HG03378 (cell line): ENCODE results near the gene EFCAB6.

Experiments
- ATAC-seq: cut with Tn5 transposase; IDR thresholded peaks from one replicate; pipeline ENCODE4 v1.9.1; 2021; ENCODE audit warnings: mild to moderate bottlenecking, moderate library complexity; ENCODE audit not compliant: unreplicated experiment

The EFCAB6 gene

GRCh38 chr22:43847376-43848289 lies 35.5 kb upstream of the EFCAB6 start:
- no peak for ATAC-seq

DNA sequence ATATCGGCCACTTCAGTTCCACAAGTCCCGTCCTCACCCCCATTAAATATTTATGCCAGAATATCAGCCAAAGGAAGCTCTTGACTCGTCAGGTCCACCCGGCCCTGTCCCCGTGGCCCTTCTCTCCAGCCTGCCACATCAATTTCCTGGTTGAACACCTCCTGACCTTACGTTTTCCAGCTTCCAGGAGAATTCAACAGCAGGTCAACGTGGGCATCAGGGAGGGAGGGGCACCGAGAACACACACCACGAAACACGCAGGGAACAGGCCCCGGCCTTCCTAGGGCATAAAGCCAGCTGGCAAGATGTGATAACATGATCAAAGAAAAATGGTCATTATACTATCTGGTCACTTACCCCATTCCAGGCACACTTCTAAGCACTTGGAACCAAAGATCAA lies 34.9 kb upstream of the EFCAB6 start:
- no peak for ATAC-seq

- ATAC-seq = no peak
Measured at GRCh38 chr22:43845981-43846380, 33.9 kb upstream of the EFCAB6 start.

- ATAC-seq = no peak
Measured at GRCh38 chr22:43844560-43845545, 32.7 kb upstream of the EFCAB6 start.

DNA sequence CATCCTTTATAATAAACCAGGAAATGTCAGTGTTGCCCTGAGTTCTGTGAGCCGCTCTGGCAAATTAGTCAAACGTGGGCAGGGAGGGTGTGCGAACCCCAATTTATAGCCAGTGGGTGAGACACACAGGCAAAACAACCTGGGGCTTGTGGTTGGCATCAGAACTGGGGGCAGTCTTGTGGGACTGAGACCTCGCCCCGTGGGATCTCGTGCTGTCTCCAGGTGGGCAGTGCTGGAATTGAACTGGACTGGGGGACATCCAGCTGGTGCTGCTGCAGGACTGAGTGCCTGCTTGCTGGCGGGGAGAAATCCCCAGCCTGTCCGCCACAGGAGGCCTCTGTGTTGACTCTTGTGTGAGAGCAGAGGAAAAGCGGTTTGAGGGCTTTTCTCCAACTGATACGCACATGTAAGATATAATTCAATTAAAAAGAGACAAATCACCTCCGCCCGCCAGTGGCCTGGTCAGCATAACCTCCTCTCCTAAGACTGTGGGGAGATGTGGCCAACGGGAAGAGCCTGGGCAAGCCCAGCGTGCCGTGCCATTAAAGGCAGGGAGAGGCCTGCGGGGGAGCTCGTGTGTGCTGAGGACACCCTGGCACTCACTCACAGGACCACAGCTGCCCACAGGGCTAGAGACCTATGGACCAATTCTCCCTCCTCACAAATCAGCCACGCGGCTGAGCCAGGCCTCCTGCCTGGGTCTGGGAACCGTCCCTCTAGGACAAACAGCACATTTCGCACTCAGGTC lies 31.9 kb upstream of the EFCAB6 start:
- ATAC-seq = no peak

- ATAC-seq = no peak
Measured at GRCh38 chr22:43841742-43842141, 29.6 kb upstream of the EFCAB6 start.

GRCh38 chr22:43840851-43841250 lies 28.7 kb upstream of the EFCAB6 start:
- no peak for ATAC-seq

DNA sequence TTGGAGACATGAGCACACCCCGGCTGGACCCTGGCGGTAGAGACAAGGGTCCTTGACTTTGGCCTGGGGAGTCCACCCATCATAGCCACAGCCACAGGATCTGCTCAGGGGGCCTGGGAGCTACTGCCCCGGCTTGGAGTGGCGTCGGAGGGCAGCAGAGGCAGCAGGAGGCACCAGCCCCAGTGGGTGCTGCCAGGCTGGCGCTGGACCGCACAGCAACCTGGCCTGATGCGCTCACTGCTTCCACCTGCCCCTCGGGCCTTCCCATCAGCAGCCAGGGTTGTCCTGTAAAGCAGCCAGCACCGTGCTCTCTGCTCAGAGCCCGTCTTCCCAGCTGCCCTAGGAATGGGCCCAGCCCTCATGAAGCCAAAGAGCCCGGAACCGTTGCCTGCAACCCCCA lies 28.3 kb upstream of the EFCAB6 start:
- no peak for ATAC-seq

- no peak for ATAC-seq
Measured at GRCh38 chr22:43839781-43840180, 27.7 kb upstream of the EFCAB6 start.

DNA sequence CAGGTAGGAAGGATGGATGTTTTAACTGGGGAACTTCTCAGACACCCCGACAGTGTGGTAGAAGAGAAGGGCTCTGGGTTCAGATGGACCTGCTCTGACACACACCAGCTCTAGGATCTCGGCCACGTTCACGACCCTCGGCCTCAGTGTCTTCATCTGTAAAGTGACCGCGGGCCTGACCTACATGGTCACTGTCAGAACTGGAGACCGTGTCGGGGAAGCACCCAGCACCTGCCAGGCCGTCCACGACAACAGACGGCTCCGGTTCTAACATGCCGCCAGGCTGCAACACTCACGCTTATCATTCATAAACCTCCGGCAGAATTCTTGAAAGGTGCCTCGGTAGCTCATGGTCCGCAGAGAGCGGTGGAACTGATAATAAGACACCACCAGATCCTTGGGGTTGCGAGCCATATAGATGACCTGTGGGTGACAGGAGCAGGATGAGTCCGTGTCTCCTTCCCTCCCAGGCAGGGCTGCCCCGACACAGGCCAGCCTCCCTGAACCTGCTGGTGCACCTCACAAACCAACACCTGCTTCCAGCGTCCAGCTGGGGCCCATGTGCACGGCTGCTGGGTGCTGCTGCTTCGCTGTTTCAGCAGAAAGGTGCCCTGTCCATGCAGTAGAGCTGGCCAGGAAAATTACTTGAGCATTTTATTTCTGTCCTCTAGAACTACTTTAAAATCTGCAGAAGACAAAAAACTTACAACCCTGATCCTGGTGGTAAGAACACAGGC lies 26.6 kb upstream of the EFCAB6 start:
- no peak for ATAC-seq

DNA sequence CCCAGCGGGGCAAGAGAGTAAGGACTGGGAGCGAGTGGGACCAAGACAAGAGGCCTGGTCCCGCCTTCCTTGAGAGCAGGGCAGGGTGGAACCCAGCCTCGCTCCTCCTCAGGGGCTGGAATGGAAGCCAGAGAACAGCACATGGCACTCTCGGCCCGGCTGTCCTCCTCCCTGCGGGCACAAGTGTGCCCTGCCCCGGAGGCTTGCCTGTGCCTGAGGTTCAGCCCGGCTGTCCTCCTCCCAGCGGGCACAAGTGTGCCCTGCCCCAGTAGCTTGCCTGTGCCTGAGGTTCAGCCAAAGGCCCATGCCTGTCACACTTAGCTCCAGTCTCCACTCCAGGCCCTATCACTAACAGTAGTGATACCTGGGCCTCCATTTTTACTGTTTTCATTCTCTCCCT lies 26.1 kb upstream of the EFCAB6 start:
- ATAC-seq = no peak

- no peak for ATAC-seq
Measured at GRCh38 chr22:43837666-43838065, 25.6 kb upstream of the EFCAB6 start.

- no peak for ATAC-seq
Measured at GRCh38 chr22:43835736-43836135, 23.6 kb upstream of the EFCAB6 start.

DNA sequence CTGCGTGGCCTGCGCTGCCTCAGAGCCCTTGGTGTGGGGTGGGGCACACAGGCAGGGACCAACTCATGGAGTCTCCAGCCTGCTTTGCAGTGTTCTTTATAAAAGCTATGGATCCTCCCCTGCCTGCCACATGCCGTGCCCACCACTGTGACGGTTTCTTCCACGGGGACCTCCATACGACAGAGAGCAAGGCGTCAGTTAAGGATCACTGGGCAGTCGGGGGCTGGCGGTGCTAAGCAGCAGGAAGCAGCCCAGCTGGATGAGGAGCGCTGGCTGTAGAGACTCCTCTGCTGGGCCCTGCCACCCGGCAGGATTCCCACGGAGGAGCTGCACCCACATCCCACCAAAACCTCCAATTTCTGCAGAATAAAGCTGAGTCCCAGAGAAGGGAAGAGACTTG lies 23.1 kb upstream of the EFCAB6 start:
- no peak for ATAC-seq

DNA sequence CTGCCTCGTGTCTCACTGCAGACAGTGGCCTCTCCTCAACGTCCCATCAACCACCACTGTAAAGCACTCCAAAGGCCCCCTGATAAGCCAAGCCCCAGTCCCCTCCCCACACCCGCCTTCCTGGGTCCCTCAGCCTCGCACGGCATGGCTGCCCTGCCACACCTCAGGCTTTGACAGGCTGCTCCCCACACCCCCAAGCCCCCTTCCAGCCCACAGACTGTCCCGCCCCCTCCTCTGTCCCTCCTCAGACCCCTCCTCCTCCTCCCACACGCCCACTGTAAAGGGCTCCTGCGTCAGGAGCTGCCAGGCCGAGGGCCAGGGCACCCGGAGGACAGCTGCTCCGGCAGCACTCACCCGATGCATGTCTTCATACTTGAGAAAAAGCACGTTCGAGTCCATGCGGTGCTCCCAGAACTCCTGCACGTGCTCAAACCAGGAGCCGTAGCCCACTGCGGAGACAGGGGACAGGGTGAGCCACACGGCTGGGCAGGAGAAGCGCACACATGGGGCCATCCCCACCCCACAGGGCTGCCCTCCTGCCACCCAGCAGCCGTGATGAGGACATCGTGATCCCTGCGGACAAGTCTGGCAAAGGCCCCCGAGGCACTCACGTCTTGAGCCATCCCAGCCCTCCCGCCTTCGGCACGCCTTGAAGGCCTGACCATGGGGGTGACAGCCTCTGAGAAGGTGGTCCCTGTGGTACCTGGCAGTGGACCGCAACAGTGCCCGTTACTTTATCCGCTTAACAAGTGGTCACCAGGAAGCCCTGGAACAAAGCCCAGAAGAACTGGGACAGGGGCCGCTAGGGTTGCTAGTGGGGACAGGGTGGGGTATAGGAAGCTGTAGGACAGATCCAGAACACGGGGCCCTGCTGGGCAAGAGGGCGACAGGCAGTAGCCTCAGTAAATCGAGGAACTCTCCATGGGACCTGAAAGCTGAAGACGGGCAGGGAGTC lies 21.5 kb upstream of the EFCAB6 start:
- no peak for ATAC-seq

- ATAC-seq = no peak
Measured at GRCh38 chr22:43832393-43833265, 20.5 kb upstream of the EFCAB6 start.

DNA sequence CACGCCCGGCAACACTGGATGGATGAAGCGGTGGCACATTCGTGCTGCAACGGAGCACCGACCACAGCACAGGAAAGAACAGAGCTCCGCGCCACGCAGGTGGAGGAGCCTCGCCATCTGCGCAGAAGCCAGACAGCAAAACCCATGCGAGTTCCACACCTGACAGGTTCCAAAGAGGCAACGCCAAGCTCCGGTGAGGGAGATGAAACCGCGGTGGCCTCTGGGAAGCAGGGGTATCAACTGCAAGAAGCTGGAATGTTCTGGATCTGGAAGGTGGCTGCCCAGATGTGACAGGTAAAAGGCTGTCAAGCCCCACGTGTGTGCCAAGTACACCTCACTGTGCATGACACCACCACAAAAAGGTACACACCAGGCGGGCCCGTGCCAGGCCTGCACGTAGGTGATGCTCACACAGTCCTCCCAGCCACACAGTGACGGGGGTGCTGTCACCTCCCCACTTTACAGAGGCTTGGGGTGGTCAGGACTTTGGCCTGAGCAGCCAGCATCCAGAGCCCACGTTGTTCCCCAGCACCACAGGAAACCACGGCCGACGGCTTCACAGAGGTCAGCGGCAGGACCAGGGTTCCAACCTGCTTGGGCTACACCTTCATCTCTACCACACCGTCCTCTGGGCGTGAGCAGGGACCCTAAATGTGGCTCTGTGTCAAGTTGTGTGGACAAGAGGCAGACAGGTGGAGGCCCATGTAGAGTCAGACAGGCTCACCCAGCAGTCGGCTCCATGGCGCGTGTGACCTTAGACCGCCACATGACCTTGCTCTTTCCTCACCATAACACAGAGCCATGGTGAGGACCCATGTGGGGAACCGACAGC lies 19.7 kb upstream of the EFCAB6 start:
- no peak for ATAC-seq
